Measurements from ENCODE around the gene EVL.
"Not testable (repeated sequence)": the region's sequence is repeated elsewhere in the genome, so short reads cannot be mapped to it uniquely, and the experiment has no call there.

The EVL gene

GRCh38 chr14:100038065-100038464 lies 27.2 kb upstream of the EVL start:
- no peak for DNase-seq (ENCODE audit: low spot score)

DNA sequence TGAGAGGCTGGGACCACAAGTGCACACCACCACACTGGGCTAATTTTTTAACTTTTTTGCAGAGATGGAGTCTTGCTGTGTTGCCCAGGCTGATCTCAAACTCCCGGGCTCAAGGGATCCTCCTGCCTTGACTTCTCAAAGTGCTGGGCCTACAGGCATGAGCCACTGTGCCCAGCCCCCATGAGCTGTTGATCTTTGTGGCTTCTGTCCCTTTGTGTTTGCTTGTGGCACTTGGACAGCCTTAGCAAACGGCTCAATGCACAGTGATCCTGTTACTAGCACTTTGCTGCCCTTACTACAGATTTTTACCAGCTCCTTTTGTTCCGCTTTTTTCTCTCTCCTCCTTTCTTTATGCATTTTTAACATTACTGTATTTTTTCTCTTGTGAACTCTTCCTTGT lies 25.3 kb upstream of the EVL start:
- no peak for DNase-seq (ENCODE audit: low spot score)

GRCh38 chr14:100041271-100041670 lies 24.0 kb upstream of the EVL start:
- DNase-seq (ENCODE audit: low spot score): no peak

- DNase-seq (ENCODE audit: low spot score): no peak
These were observed 22.9 kb upstream of the EVL start for GRCh38 chr14:100042286-100042685.

DNA sequence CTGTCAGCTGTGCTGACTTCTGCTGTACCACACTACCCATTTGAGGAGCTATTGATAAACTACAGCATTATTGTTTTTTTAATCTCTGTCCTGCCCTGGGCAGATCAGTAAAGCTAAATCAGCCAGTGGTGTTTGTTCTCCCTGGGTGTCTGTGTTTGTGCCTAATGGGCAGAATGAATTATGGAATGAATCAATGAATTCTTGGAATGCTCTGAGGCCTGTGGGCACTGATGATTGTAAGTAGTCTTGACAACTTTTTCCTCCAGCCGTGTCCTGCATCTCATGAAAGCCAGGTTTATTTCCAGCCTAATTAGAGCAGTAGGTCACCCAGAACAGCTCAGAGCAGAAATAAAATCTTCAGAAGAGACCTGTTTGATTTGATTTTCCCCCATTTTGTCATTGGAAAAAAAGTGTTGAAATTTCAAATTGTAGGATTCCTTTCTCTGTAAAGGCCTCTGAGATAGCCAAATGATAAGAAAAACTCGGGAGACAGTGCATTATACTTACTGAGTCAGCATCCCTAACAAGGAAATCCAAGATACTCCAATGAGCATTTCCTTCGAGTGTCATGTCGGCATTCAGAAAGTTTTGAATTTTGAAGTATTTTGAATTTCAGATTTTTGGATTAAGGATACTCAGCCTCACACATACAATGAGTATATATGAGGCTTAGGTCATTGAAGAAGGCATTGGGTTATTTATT lies 19.4 kb upstream of the EVL start:
- no peak for DNase-seq (ENCODE audit: low spot score)

- no peak for DNase-seq (ENCODE audit: low spot score)
These were observed 17.6 kb upstream of the EVL start for GRCh38 chr14:100047600-100047999.

DNA sequence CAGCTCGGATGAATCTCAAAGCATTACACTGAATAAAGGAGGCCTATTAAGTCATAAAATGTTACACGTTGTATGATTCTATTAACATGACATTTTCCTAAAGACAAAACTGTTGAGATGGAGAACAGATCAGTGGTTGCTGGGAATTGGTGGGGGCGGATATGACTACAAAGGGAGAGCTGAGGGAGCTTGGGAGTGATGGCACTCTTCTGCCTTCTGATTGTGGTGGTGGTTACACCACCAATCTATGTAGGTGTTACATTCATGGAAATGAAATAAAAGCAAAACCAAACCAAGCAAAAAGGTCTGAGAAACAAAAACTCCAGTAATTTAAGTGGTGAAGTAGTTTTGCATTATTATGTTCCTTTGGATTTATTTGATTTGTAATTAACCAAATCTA lies 16.4 kb upstream of the EVL start:
- no peak for DNase-seq (ENCODE audit: low spot score)

- DNase-seq (ENCODE audit: low spot score): no peak
These were observed 16.0 kb upstream of the EVL start for GRCh38 chr14:100049220-100049619.

- no peak for DNase-seq (ENCODE audit: low spot score)
These were observed 14.1 kb upstream of the EVL start for GRCh38 chr14:100051103-100051502.

DNA sequence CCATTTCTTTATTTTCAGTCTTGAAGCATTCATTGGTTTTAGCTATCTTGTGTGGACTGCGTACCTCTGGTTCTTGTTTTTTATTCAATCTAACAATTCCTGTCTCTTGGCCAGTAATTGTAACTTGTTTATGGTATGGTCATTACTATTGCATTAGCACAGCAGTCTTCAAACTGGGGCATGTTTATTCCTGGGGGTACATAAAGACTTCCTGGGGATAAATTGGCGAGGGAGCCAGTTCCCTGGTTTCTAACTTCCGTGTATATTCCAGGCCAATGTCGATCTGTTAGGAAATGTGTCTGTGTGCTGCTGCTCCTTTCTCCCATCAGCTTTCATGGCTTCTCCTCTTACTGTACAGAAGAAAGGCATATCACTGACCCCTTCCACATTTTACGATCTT lies 13.7 kb upstream of the EVL start:
- no peak for DNase-seq (ENCODE audit: low spot score)

- no peak for DNase-seq (ENCODE audit: low spot score)
These were observed 12.4 kb upstream of the EVL start for GRCh38 chr14:100052819-100053218.

DNA sequence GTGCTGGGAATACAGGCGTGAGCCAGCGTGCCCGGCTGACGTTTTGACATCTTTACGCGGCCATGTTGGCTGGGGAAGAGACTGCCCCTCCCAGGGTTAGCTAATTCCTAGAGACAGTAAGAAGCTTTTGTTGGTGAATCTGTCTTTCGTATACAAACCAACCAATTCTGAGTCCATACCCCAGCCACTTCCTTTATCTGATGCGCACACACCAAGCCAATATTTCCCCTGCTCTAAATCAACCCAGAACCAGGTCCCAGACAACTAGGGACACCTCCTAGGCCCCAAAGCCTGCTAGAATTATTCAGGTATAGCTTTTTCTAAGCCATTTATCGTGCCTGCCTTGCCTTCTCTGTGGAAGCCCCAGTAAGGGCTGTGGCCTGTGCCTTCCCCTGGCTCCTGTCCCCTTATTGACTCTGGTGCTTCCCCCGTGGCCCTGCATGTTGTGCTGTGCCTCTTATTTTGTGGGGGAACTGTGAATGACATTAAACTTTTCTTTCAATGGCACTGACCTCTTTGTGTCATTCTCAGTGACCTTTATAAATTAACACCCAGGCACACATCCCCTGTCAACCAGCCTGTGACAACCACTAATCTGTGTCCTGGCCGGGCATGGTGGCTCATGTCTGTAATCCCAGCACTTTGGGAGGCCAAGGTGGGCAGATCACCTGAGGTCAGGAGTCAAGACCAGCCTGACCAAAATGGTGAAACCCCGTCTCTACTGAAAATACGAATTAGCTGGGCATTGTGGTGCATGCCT lies 10.7 kb upstream of the EVL start:
- DNase-seq (ENCODE audit: low spot score): no peak

- no peak for DNase-seq (ENCODE audit: low spot score)
These were observed 8.8 kb upstream of the EVL start for GRCh38 chr14:100056431-100056830.

DNA sequence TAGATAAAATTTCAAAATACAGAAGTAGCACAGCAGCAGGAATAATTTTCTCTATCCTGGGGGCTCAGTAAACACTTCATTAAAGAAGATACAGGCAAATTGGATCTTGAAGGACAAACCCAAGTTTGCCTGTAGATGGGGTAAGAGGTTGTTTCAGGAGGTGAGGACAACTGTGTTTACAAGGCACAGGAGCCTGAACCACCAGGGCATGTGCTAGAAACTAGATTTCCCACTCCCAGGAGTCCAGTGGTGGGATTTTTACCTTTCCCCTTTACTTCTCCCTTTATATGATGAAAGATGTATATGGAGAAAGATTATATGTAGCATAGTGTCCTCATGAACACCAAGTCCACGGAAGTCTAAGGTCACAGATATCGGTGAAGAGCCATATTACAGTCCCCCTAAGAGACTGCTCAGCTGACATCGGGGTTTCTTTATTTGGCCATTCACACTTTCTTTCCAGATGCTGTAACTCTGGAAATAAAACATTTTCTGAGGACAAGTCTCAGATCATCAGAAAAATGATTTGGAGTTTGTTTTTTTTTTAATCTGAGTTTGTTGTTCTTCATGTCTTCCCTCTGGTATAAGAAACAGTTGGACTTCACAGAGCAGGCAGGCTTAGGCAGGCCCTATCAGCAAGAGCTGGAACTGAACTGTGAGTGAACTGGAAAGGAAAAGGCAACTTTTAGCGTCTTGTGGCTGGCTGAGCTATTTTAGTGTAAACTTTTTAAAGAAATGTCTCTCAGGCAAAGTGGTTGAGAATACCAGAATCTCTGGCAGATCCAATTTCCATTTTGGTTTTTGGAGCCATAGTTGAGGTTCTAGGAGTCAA lies 8.0 kb upstream of the EVL start:
- DNase-seq (ENCODE audit: low spot score): peak; percentile 21

DNA sequence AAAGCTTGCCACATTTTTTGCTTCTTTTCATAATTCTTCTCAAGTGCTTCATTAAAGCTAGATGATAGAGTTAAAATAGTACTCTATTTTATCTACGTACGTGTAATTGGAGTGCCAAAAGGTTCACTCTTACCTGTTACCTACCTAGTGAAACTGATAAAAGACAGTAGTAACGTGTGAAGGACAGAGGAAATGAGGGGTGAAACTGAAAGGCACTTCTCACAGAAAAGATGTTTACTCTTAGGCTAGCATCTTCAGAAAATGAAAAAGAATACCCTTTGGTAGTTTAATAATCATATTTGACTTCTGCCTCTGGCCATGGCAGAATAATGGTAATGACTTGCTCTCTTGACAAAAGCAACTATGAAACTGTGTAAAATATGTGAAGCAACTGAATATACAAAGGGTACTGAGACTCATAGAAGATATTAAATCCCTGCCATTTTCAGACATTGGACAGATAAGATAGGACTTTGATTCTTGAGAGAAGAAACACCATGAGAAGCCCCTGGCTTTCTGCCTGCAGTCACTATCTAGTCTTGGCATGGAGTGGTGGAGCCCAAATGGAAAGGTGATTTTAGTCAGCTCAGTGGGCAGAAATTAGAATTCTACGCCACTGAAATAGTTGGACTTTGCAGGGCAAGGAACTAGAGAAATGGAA lies 6.3 kb upstream of the EVL start:
- DNase-seq (ENCODE audit: low spot score): no peak

- DNase-seq (ENCODE audit: low spot score): no peak
These were observed 5.8 kb upstream of the EVL start for GRCh38 chr14:100059438-100059781.

DNA sequence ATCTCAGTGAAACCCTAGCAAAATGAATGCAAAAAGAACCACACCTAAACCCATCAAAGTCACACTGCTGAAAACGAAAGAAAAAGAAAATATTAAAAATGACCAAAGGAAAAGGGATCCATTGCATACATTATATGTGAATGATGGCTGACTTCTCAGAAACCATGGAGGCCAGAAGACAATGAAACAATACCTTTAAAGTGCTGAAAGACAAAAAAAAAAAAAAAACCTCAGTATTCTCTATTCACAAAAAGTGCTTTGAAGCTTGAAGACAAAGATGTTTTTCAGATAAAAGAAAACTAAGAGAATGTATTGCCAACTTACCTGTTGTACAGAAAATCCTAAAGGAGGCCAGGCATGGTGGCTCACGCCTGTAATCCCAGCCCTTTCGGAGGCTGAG lies 4.5 kb upstream of the EVL start:
- DNase-seq (ENCODE audit: low spot score): no peak

DNA sequence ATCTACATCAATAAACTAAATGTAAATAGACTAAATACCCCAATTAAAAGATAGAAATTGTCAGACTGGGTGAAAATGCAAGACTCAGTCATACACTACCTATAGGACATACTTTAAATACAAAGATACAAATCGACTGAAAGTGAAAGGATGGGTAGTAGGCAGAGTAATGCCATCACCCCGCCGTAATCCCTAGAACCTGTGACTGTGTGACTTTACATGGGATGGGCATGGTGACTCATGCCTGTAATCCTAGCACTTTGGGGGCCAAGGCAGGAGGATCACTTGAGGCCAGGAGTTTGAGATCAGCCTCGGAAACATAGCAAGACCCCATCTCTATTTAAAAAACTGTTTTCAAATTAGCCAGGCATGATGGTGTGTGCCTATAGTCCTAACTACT lies 2.6 kb upstream of the EVL start:
- DNase-seq (ENCODE audit: low spot score): no peak

DNA sequence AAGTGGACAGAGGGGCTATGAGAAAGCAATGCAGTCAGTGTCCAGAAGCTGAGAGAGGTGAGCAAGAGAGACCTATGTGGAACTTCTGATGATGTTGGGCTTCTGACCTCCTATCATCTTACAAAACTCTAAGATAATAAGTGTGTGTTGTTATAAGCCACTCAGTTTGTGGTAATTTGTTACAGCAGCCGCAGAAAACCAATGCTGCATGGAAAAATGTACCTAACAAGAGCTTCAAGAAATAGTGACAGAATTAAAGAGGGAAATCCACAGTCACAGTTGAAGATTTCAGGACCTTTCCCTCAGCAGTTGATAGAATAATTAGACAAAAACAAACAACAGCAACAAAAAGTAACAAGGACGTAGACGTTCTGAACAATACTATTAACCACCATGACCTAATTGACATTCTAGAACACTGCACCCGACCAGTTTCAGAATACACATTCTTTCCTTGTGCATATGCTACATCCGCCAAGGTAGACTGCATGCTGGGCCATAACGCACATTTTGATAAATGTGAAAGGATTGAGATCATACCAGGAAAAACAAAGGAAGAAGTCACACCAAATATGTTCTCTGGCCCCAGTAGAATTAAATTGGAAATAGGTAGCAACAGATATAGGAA lies 1.8 kb upstream of the EVL start:
- DNase-seq (ENCODE audit: low spot score): no peak

- DNase-seq (ENCODE audit: low spot score): not testable (repeated sequence)
These were observed 708 bp upstream of the EVL start for GRCh38 chr14:100064335-100065092.

DNA sequence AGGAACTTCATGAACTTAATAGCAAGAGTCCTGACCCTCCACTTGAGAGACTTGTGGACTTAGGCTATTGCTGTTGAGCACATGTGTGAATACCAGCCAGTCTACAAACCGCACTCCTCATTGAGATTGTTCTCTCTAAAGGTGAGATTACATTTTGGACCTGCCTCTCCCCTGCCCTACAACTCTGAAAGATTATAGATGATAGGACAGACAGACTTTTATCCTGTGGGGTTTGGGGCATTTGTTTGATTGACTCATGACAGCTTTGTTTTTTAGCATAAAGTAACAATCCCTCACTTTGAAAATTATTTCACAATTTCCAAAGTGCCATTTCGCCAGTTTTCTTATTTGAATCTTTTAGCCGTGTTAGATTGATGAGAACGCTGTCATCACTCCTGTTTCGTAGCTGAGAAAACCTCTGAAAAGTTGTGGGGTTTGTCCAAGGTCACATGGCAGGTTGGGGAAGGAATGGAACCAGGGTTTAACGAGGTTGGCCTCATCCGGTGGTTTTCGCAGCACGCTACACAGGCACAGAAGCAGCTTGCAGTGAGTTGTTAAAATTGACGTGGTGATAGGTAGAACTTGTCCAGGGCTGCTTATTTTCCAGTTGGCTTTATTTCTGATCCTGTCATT lies 836 bp downstream of the EVL start:
- DNase-seq (ENCODE audit: low spot score): no peak
